GM23248 (cell line): ENCODE results near the gene EIF2B4.

Experiments used
- EZH2 ChIP-seq: fragments of 200-600 bp; sonication (generic); IDR thresholded peaks from 2 replicates; pipeline ENCODE4 v1.6.1; 2018; ENCODE audit warnings: antibody characterized with exemption, mild to moderate bottlenecking; ENCODE audit not compliant: insufficient read depth, poor library complexity, severe bottlenecking
- EZH2phosphoT487 ChIP-seq: fragments of 200-600 bp; sonication (generic); IDR thresholded peaks from 2 replicates; pipeline ENCODE4 v1.6.1; 2018; ENCODE audit warnings: antibody characterized with exemption, moderate library complexity, mild to moderate bottlenecking, low read depth; ENCODE audit not compliant: insufficient read depth

GRCh38 chr2:27407798-27408491 is 37.8 kb upstream of the EIF2B4 start:
- TF ChIP-seq EZH2: no peak
- TF ChIP-seq EZH2phosphoT487: no peak
